ENCODE results near the gene SUPV3L1. TPM values are rescaled to one million over a fixed set of nuclear protein-coding genes. Genes with fewer than 3 reads are reported as not detected.

Gene SUPV3L1
- total RNA-seq, 4 donors from 2014 or later = 24.6 to 32.0 (median 28.1) TPM

GRCh38 chr10:69232736-69233480 is 52.9 kb downstream of the SUPV3L1 start:
- TF ChIP-seq CTCF (IDR thresholded peaks at IDR 0.05; ENCODE audit: low read depth) = no peak

GRCh38 chr10:69234447-69234846 is 54.4 kb downstream of the SUPV3L1 start:
- TF ChIP-seq CTCF (IDR thresholded peaks at IDR 0.05; ENCODE audit: low read depth) = no peak

- no peak for TF ChIP-seq CTCF (IDR thresholded peaks at IDR 0.05; ENCODE audit: low read depth)
These were observed 57.6 kb downstream of the SUPV3L1 start for GRCh38 chr10:69237528-69238159.

GRCh38 chr10:69239136-69239535 is 59.1 kb downstream of the SUPV3L1 start:
- TF ChIP-seq CTCF (IDR thresholded peaks at IDR 0.05; ENCODE audit: low read depth) = no peak

GRCh38 chr10:69239816-69240434 is 59.9 kb downstream of the SUPV3L1 start:
- TF ChIP-seq CTCF (IDR thresholded peaks at IDR 0.05; ENCODE audit: low read depth) = no peak

GRCh38 chr10:69240455-69240854 is 60.4 kb downstream of the SUPV3L1 start:
- TF ChIP-seq CTCF (IDR thresholded peaks at IDR 0.05; ENCODE audit: low read depth) = no peak

GRCh38 chr10:69241575-69241974 is 61.5 kb downstream of the SUPV3L1 start:
- TF ChIP-seq CTCF (IDR thresholded peaks at IDR 0.05; ENCODE audit: low read depth) = no peak
